GM19043 (cell line): ENCODE results near the gene WNT7B.

ENCODE experiments used
- ATAC-seq: cut with Tn5 transposase; IDR thresholded peaks from one replicate; pipeline ENCODE4 v1.9.1; 2021; ENCODE audit warnings: low read depth; ENCODE audit not compliant: unreplicated experiment

WNT7B gene

DNA sequence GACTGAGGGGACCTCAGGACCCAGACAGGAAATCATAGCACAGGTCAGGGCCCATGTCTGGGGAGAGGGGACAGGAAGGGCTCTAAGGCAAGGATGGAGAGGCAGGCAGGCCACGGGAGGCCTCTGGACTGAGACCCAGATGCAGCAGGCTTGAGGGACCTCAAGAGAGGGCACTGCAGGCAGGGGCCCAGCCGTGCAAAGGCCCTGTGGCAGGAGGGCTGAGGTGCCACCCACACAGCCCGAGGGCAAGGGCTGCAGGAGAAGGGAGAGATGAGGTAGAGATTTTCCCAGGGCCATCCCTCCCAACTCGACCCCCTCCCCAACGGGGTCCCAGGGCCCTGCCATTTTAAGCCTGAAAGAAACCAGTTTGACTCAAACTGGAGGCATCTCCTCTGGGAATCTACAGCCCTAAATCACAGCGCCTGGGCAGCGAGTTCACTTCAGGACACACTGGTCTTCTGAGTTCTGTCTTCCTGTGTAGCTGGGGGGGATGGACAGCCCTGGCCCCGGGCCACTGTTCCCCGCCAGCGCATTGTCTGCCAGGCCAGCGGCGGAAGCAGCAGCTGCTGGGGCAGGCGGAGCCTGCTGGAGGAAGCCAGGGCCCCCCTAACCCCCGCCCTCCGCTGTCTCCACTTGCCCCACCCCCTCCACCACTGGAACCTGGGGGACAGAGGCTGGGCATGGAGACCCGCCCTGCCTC lies 20.3 kb upstream of the WNT7B start:
- no peak for ATAC-seq

- ATAC-seq: no peak
These were observed 19.5 kb upstream of the WNT7B start for GRCh38 chr22:45996241-45997076.

DNA sequence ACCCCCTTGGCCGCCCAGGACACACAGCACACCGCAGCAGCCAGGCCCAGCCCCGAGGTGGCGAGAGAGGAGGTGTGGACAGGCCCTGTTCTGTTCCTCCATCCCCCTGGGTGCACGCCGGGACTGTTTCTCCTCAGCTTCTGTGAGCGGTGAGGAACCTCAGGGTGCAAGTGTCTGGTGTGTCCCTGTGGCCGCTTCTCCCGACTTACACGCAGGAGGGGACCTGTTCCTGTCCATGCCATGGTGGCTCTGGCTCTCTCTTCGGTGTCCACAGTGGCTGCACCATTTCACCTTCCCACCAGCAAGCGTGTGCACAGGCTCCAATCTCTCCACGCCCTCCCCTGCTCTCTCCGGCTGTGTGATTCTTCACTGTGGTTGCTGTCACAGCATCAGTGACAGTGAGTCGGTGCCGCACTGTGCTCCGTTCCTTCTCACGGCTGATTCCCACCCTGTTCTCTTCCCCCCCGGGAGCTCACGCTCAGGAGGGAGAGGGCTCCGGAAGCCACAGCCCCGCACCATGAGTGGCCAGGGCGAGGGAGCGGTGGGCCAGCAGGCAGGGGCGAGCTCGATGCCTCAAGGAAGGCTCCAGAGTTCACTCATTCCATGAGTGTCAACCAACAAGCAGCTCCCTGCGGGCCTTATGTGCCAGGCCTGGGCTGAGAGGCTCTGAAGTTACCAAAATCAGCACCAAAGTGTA lies 18.6 kb upstream of the WNT7B start:
- ATAC-seq: no peak

DNA sequence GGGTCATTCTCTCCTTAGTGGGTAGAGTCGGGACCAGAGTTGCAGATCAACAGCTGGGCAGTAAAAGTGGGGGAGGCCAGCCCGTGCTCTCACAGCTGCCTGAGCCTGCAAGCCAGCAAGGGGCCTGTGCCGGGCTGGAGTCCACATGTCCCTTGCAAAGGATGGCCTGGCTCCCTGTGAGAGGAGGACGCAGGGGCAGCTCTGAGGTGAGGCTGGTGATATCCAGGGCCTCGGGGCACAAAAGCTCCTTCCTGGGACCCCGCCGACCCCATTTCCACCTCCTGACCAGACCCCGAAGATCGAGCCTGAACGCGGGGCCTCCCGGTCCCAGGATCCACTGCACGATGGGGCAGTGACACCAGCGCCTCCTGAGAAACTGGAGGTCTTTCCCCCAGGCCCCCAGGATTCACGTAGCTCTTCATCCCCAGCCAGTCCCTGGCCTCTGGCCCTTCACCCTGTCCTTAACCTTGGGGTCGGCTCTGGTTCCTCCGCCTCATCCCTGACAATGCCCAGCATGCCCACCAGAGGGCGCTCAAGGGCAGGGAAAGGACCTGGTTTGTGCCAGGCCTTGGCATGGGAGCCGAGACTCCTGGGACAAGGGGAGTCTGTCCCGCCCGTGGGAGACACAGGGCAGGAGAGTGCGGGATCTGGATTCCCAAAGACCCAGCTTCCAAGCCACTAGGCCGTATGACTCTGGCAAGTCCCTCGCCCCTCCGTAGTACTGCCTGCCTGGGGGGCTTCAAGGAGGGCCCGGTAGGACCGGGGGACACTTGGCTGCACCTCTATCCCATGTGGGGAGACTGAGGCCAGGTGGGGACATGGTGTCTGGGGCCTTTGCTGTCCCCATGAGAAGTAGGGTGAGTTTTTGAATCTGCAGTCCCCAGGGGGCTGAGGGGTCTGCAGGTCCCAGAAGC lies 17.8 kb upstream of the WNT7B start:
- no peak for ATAC-seq

- no peak for ATAC-seq
These were observed 16.9 kb upstream of the WNT7B start for GRCh38 chr22:45993841-45994240.

- ATAC-seq: no peak
These were observed 16.3 kb upstream of the WNT7B start for GRCh38 chr22:45993143-45993692.

DNA sequence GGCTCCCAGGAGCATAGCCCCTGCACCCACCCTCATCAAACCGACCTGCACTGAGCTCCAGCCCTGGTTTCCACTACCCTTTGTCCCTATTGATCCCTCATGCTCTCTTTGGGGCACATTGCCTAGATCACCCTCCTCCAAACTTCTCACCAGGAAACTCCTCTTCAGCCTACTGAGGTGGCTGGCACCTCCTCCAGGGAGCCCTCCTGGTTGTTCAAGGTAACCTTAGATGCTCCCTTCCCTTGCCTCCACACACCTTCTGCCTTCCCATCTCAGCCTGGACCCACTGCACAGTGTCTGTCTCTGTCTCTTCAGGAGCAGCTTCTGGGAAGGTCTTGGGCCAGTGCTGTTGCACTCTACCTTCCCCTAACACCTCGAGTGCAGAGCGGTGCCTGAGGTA lies 15.8 kb upstream of the WNT7B start:
- no peak for ATAC-seq

DNA sequence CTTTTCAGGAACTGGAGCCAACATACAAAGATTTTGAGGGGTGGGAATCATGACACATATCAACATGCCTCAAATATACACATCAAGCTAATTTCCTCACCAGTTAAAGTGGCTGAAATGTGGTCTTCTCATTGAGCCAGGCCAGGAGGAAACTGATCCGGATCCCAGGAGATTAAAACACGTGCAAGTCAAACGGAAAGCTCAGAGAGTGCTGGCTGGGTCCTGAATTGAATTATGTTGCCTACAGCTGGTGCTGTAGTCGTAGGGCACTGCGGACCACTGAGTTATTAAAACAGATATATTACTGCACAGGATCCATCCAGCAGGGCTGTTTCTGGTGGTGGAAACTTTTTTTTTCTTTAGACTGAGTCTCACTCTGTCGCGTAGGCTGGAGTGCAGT lies 14.1 kb upstream of the WNT7B start:
- no peak for ATAC-seq

DNA sequence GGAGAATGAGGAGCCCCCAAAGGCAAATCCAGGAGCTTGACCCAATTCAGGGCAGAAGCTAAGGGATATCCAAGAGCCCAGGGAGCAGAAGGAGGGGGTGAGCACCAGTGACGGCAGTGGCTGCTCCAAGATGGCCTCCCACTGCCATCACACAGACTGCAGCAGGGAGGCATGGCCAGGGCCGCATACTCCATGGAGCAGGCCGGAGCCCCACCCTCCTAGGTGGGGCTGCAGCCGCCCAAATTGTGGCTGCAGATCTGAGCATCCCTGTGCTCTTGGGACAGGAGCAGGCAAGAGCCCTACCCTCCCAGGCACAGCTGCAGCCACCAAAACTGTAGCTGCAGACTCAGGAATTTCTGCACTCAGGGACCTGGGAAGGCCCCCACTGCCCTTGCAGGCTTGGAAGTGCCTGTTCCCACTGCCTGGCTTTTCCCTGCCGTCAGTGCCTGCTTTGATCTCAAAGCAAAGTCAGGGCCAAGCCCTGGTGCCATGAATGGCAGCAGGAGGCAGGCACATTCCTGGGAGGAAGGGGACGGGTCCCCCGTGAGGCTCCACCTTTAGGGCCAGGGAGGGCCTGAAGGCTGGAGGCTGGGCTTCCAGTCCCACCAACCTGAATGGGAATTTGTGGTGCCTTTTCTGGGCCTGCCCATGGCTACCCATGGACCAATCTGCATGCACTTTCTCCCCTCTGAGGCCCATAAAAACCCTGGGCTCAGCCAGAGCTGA lies 10.3 kb upstream of the WNT7B start:
- ATAC-seq: no peak

DNA sequence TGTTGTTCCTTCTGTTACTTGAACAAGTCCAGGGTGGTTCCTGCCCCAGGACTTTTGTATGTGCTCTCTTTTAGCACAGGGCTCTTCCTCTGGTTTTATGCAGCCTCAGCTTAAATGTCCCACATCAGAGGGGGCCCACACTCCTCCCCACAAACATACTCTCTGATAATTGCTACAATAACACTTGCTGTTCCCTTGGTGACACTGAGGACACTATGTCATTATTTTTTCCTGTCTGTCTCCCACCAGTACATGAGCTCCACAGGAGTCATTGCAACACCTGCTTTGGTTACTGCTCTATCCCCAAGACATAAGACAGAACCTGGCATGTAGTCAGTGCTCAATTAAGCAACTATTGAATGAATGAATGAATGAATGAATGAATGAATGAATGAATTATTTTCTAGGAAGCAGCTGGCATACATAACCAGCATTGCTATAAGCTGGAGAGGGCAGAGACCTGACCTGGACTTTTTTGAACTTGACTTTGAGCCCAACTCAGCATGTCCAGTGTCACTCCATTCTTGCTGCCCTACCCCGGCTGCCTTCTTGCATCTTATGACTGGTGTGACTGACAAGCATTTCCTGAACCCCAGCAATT lies 7.5 kb upstream of the WNT7B start:
- ATAC-seq: no peak

- ATAC-seq: no peak
These were observed 6.8 kb upstream of the WNT7B start for GRCh38 chr22:45983797-45984196.

DNA sequence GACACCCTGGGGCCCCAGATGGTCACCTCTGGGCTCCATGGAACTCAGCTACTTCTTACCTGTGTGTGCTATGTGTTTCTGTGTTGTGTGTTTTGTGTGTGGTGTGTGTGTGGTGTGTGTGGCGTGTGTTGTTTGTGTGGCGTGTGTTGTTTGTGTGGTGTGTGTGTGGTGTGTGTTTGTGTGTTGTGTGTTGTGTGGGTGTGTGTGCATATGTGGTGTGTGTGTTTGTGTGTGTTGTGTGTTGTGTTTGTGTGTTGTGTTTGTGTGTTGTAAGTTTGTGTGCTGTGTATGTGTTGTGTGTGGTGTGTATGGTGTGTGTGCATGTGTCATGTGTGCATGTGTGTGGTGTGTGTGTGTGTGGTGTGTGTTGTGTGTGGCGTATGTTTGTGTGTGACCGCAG lies 3.8 kb upstream of the WNT7B start:
- ATAC-seq: no peak

- no peak for ATAC-seq
These were observed 3.3 kb upstream of the WNT7B start for GRCh38 chr22:45980268-45980570.

GRCh38 chr22:45978275-45978713 lies 1.3 kb upstream of the WNT7B start:
- ATAC-seq: no peak

- no peak for ATAC-seq
These were observed 751 bp upstream of the WNT7B start for GRCh38 chr22:45977551-45978274.

- ATAC-seq: no peak
These were observed 534 bp downstream of the WNT7B start for GRCh38 chr22:45976254-45977002.

GRCh38 chr22:45975164-45976161 lies 1.5 kb downstream of the WNT7B start:
- no peak for ATAC-seq
